Measurements from ENCODE around the gene IFNA13. TPM values are rescaled to one million over a fixed set of nuclear protein-coding genes. Genes with fewer than 3 reads are reported as not detected.

IFNA13 gene
- total and polyA plus RNA-seq, 2 of the 13 experiments (the other 11 are each of a cell fraction or from before 2014, with no cell fraction given), result not detected

- no peaks in the 10 kb centered on the region for H3K79me2 ChIP-seq (ENCODE audit: insufficient read depth, low read length)
- intact Hi-C loops (cut with micrococcal nuclease; ENCODE audit: unreplicated experiment) (no loop called here), in situ Hi-C loops (cut with HindIII; ENCODE audit: extremely low pct_ligation_motif_present, low pct_unique_long_range_greater_than_20kb) (no loop called here)
- FAIRE-seq (no peak), DNase-seq (ENCODE audit: low spot score) (no peak), ATAC-seq (no peak)
- H4K20me1 ChIP-seq (ENCODE audit: insufficient read depth, low read length), result no peaks in the 10 kb centered on the region
- H3K4me2 ChIP-seq (ENCODE audit: low read depth, low read length), result no peak overlapping the region
- no peak overlapping the region for H3K9ac ChIP-seq (ENCODE audit: insufficient read depth, low read depth, low read length)
- ChIA-PET CTCF (ENCODE audit: low intra/inter-chr PET ratio, low total read pairs) (no interaction called here), POLR2A (no interaction called here)
- H3K4me1 ChIP-seq (ENCODE audit: insufficient read depth, low read length), result no peaks in the 10 kb centered on the region
- no peak overlapping the region for H3K27ac ChIP-seq (ENCODE audit: extremely low read length, insufficient read depth, low read length)
- H2AFZ ChIP-seq (ENCODE audit: low read length), result no peak overlapping the region
- H3K27me3 ChIP-seq (ENCODE audit: control insufficient read depth in 1 of 2, insufficient read depth in 2 of 2, low read length in 2 of 2), result no peaks in the 10 kb centered on the region
- 6% methylated on average over 5 of the region's 5 CpGs for WGBS (ENCODE audit: low lambda C conversion rate)
- no TSS peak for BruUV-seq (replicated peaks)
- no peak overlapping the region for H3K4me3 ChIP-seq (replicated peaks in 1 of 3; ENCODE audit: insufficient read depth in 1 of 3, low read depth in 2 of 3, low read length in 3 of 3)
- no peaks in the 10 kb centered on the region for H3K9me3 ChIP-seq (ENCODE audit: low read length)
- TF ChIP-seq ZUFSP (CRISPR knock-in tag; IDR thresholded peaks at IDR 0.05; ENCODE audit: borderline replicate concordance), result no peak
- TF ChIP-seq MAFK (conservative IDR thresholded peaks at IDR 0.05 in 1 of 2, IDR thresholded peaks at IDR 0.05 in 1 of 2; ENCODE audit: low read length in 2 of 2), result peak; percentile 74 to 87
- no peak for TF ChIP-seq CREB3 (CRISPR knock-in tag; IDR thresholded peaks at IDR 0.05)
- TF ChIP-seq ZNF318 (CRISPR knock-in tag; IDR thresholded peaks at IDR 0.05), result no peak
- peak; percentile 77 for TF ChIP-seq MAFF (IDR thresholded peaks at IDR 0.05; ENCODE audit: low read depth, low read length)
- TF ChIP-seq NFE2L2 (IDR thresholded peaks at IDR 0.05; ENCODE audit: low read length), result peak; percentile 85
- TF ChIP-seq ZNF414 (CRISPR knock-in tag; IDR thresholded peaks at IDR 0.05), result no peak
- H3K36me3 ChIP-seq (replicated peaks in 1 of 2; ENCODE audit: control insufficient read depth in 1 of 2, insufficient read depth in 2 of 2, low read length in 2 of 2), result no peaks in the 10 kb centered on the region
Observed at GRCh38 chr9:21415493-21416267, 47.8 kb upstream of the IFNA13 start.
